Ishikawa (cell line): ENCODE data around the gene FAU.

Source experiments
- CREB1 ChIP-seq: IDR thresholded peaks from 2 replicates; pipeline ENCODE4 v1.6.1; 2012; ENCODE audit warnings: low read depth
- EGR1 ChIP-seq: IDR thresholded peaks from 2 replicates; pipeline ENCODE4 v1.6.1; 2012
- EP300 ChIP-seq: IDR thresholded peaks from 2 replicates; pipeline ENCODE4 v1.6.1; 2012; ENCODE audit warnings: borderline replicate concordance
- FOXM1 ChIP-seq: IDR thresholded peaks from 2 replicates; pipeline ENCODE4 v1.6.1; 2012; ENCODE audit warnings: low read depth, borderline replicate concordance
- MAX ChIP-seq: IDR thresholded peaks from 2 replicates; pipeline ENCODE4 v1.6.1; 2012
- NFIC ChIP-seq: IDR thresholded peaks from 2 replicates; pipeline ENCODE4 v1.6.1; 2012
- RAD21 ChIP-seq: IDR thresholded peaks from 2 replicates; pipeline ENCODE4 v1.6.1; 2012; ENCODE audit warnings: low read depth
- TAF1 ChIP-seq: IDR thresholded peaks from 2 replicates; pipeline ENCODE4 v1.6.1; 2012; ENCODE audit warnings: low read depth, mild to moderate bottlenecking
- TCF12 ChIP-seq: IDR thresholded peaks from 2 replicates; pipeline ENCODE4 v1.6.1; 2012; ENCODE audit warnings: low read depth
- TEAD4 ChIP-seq: IDR thresholded peaks from 2 replicates; pipeline ENCODE4 v1.6.1; 2012
- USF1 ChIP-seq: IDR thresholded peaks from 2 replicates; pipeline ENCODE4 v1.6.1; 2012
- YY1 ChIP-seq: IDR thresholded peaks from 2 replicates; pipeline ENCODE4 v1.6.1; 2012; ENCODE audit warnings: low read depth
- TF ChIP-seq, protein P1 (sequence below): IDR thresholded peaks from 2 replicates; pipeline ENCODE4 v1.6.1; 2012; ENCODE audit warnings: low read depth, mild to moderate bottlenecking

- TF ChIP-seq FOXM1 (no peak), USF1 (no peak), EP300 (no peak), TCF12 (no peak), TAF1 (no peak), YY1 (no peak), MAX (no peak), RAD21 (no peak), NFIC (no peak), CREB1 (no peak), TEAD4 (no peak), EGR1 (no peak)
- TF ChIP-seq, protein P1, sequence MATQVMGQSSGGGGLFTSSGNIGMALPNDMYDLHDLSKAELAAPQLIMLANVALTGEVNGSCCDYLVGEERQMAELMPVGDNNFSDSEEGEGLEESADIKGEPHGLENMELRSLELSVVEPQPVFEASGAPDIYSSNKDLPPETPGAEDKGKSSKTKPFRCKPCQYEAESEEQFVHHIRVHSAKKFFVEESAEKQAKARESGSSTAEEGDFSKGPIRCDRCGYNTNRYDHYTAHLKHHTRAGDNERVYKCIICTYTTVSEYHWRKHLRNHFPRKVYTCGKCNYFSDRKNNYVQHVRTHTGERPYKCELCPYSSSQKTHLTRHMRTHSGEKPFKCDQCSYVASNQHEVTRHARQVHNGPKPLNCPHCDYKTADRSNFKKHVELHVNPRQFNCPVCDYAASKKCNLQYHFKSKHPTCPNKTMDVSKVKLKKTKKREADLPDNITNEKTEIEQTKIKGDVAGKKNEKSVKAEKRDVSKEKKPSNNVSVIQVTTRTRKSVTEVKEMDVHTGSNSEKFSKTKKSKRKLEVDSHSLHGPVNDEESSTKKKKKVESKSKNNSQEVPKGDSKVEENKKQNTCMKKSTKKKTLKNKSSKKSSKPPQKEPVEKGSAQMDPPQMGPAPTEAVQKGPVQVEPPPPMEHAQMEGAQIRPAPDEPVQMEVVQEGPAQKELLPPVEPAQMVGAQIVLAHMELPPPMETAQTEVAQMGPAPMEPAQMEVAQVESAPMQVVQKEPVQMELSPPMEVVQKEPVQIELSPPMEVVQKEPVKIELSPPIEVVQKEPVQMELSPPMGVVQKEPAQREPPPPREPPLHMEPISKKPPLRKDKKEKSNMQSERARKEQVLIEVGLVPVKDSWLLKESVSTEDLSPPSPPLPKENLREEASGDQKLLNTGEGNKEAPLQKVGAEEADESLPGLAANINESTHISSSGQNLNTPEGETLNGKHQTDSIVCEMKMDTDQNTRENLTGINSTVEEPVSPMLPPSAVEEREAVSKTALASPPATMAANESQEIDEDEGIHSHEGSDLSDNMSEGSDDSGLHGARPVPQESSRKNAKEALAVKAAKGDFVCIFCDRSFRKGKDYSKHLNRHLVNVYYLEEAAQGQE = no peak
Measured at GRCh38 chr11:65148657-65149056, 26.7 kb upstream of the FAU start.
